Trophoblast cell (in vitro differentiated cells and primary cell): ENCODE results near the gene RFC2.

Experiments used
- DNase-seq, 2 donors: peaks; one replicate each; pipeline ENCODE4 v3.0.0-alpha.2; 2016
- H2AFZ ChIP-seq: 2 replicates; pipeline ENCODE4 v1.6.1; 2013; ENCODE audit warnings: low read length, moderate library complexity, mild to moderate bottlenecking; ENCODE audit not compliant: insufficient read depth, poor library complexity
- H2AK5ac ChIP-seq: 2 replicates; pipeline ENCODE4 v1.6.1; 2013; ENCODE audit warnings: mild to moderate bottlenecking, low read length
- H2BK120ac ChIP-seq: 2 replicates; pipeline ENCODE4 v1.6.1; 2013; ENCODE audit warnings: low read length, mild to moderate bottlenecking, moderate library complexity; ENCODE audit not compliant: insufficient read depth, poor library complexity
- H2BK12ac ChIP-seq: 2 replicates; pipeline ENCODE4 v1.6.1; 2013; ENCODE audit warnings: mild to moderate bottlenecking, low read length, moderate library complexity
- H2BK5ac ChIP-seq: 2 replicates; pipeline ENCODE4 v1.6.1; 2013; ENCODE audit warnings: low read length, low read depth, moderate library complexity, mild to moderate bottlenecking; ENCODE audit not compliant: poor library complexity
- H3K14ac ChIP-seq: 2 replicates; pipeline ENCODE4 v1.6.1; 2013; ENCODE audit warnings: mild to moderate bottlenecking, low read length
- H3K18ac ChIP-seq: 2 replicates; pipeline ENCODE4 v1.6.1; 2013; ENCODE audit warnings: mild to moderate bottlenecking, low read length
- H3K23ac ChIP-seq: 2 replicates; pipeline ENCODE4 v1.6.1; 2013; ENCODE audit warnings: low read length
- H3K27ac ChIP-seq: 2 replicates; pipeline ENCODE4 v1.5.1; 2013; ENCODE audit warnings: low read depth, mild to moderate bottlenecking, inconsistent platforms, low read length, moderate library complexity
- H3K27me3 ChIP-seq: 2 replicates; pipeline ENCODE4 v1.6.1; 2013; ENCODE audit warnings: inconsistent platforms, mild to moderate bottlenecking, low read length, moderate library complexity; ENCODE audit not compliant: insufficient read depth
- H3K36me3 ChIP-seq, 2 experiments: 1 replicate in 1 of 2; 2 replicates in 1 of 2; pipeline ENCODE4 v1.6.1; 2013; ENCODE audit warnings: low read length in 2 of 2, mild to moderate bottlenecking in 2 of 2, moderate library complexity in 1 of 2; ENCODE audit not compliant: insufficient read depth in 2 of 2, control insufficient read depth in 1 of 2
- H3K4ac ChIP-seq: 2 replicates; pipeline ENCODE4 v1.6.1; 2013; ENCODE audit warnings: low read depth, mild to moderate bottlenecking, low read length, moderate library complexity
- H3K4me1 ChIP-seq, 2 experiments: 1 replicate in 1 of 2; 2 replicates in 1 of 2; pipeline ENCODE4 v1.6.1; 2013; ENCODE audit warnings: low read length in 2 of 2, mild to moderate bottlenecking in 2 of 2, moderate library complexity in 1 of 2; ENCODE audit not compliant: insufficient read depth in 2 of 2, control insufficient read depth in 1 of 2
- H3K4me2 ChIP-seq: 2 replicates; pipeline ENCODE4 v1.6.1; 2013; ENCODE audit warnings: inconsistent platforms, mild to moderate bottlenecking, low read length, moderate library complexity
- H3K4me3 ChIP-seq: 2 replicates; pipeline ENCODE4 v1.5.1; 2013; ENCODE audit warnings: mild to moderate bottlenecking, low read depth, low read length, inconsistent platforms
- H3K79me1 ChIP-seq: one replicate; pipeline ENCODE4 v1.6.1; 2013; ENCODE audit warnings: low read length
- H3K79me2 ChIP-seq: 2 replicates; pipeline ENCODE4 v1.6.1; 2013; ENCODE audit warnings: low read length, mild to moderate bottlenecking; ENCODE audit not compliant: control insufficient read depth, insufficient read depth, poor library complexity
- H3K9ac ChIP-seq: 2 replicates; pipeline ENCODE4 v1.6.1; 2013; ENCODE audit warnings: mild to moderate bottlenecking, low read length
- H3K9me3 ChIP-seq: 2 replicates; pipeline ENCODE4 v1.6.1; 2013; ENCODE audit warnings: low read depth, mild to moderate bottlenecking, control low read depth, inconsistent platforms, low read length; ENCODE audit not compliant: insufficient read depth
- H4K12ac ChIP-seq: 2 replicates; pipeline ENCODE4 v1.6.1; 2013; ENCODE audit warnings: low read depth, mild to moderate bottlenecking, low read length, moderate library complexity
- H4K8ac ChIP-seq: 2 replicates; pipeline ENCODE4 v1.6.1; 2013; ENCODE audit warnings: low read depth, mild to moderate bottlenecking, low read length, moderate library complexity
- H4K91ac ChIP-seq: one replicate; pipeline ENCODE4 v1.6.1; 2013; ENCODE audit warnings: low read depth, mild to moderate bottlenecking, low read length, moderate library complexity
- WGBS: extraction: QIAGEN DNeasy Blood & Tissue Kit; methylation state at CpG from one replicate; pipeline ENCODE4 v1.1.7; 2013; ENCODE audit warnings: missing lambda C conversion rate; ENCODE audit not compliant: insufficient read length, insufficient coverage; ENCODE audit errors: extremely low coverage; 5-methylcytosine and 5-hydroxymethylcytosine counted together

The RFC2 gene

DNA sequence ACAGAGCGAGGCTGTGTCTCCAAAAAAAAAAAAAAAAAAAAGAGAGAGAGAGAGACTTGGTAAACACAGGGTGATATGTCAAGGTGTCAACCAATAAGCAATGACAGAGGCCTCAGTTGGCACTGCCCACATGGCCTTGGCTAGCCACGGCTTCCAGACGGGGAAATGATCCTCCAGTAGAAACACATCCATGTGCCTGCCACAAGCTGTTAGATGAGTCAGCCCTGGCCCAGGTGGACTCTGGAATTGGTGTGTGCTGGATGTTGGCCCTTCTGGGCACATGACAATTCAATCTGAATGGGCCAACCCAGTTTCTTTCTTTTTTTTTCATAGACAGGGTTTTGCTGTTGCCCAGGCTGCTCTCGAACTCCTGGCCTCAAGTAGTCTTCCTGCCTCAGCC lies 13.7 kb downstream of the RFC2 start:
- Histone ChIP-seq H3K4me2 (no peak overlapping the region), H4K12ac (no peak overlapping the region), H3K27ac (no peak overlapping the region), H2BK120ac (no peak overlapping the region), H3K4me3 (no peak overlapping the region), H4K8ac (no peak overlapping the region), H3K14ac (no peak overlapping the region), H4K91ac (no peak overlapping the region), H3K4ac (no peak overlapping the region), H3K18ac (no peak overlapping the region), H3K23ac (no peak overlapping the region), H2AK5ac (no peak overlapping the region), H3K27me3 (no peaks in the 10 kb centered on the region), H2BK12ac (no peak overlapping the region), H3K4me1 (no peaks in the 10 kb centered on the region), H3K79me2 (no peaks in the 10 kb centered on the region), H2AFZ (no peak overlapping the region), H3K79me1 (no peaks in the 10 kb centered on the region), H3K9me3 (no peaks in the 10 kb centered on the region), H3K36me3 (peaks cover 63 to 70% of the 10 kb centered on the region in 2 experiments), H2BK5ac (no peak overlapping the region), H3K9ac (no peak overlapping the region)
- WGBS: no CpG with 5 or more reads among the region's 4 CpGs
- DNase-seq: no peak

GRCh38 chr7:74236284-74236683 lies 17.9 kb downstream of the RFC2 start:
- Histone ChIP-seq H4K12ac (no peak overlapping the region), H3K9ac (no peak overlapping the region)

DNA sequence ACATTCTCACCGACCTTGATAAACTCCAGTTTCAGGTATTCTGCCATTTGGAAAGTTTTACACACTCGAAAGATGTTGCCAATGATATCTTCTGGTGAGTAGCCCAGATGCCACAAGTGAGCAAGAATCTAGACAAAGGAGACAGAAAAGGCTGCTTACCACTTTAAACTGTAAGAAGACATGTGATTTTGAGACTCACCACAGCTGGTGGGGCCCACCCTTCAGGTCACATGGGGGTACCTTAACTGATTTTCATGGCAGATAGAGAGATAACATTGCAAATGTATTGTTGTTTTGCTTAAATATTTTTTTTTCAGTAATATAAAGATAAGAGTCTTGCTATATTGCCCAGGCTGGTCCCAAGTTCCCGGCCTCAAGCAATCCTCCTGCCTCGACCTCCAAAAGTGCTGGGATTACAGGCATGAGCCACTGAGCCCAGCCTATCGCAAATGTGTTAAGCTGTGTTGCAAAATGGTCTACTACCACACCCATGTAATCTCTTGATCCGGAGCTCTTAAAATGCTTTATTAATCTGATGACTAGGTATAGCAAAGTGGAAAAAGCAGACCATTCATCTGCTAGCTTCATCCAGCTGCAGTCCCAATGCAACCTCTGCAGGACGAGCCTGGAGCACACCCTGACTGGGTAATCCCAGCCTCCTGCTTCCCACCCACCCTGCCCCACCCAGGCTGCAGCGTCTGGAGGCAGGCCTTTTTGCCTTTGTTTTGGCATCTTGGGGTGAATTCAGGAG lies 18.5 kb downstream of the RFC2 start:
- Histone ChIP-seq H3K14ac (no peak overlapping the region), H3K9ac (no peak overlapping the region), H4K12ac (no peak overlapping the region), H4K8ac (no peak overlapping the region), H2BK120ac (no peak overlapping the region), H3K4me2 (no peak overlapping the region), H3K79me1 (no peaks in the 10 kb centered on the region), H3K27ac (no peak overlapping the region), H3K36me3 (peaks cover 64 to 71% of the 10 kb centered on the region in 2 experiments), H3K79me2 (no peaks in the 10 kb centered on the region), H2BK5ac (no peak overlapping the region), H3K4ac (no peak overlapping the region), H2AK5ac (no peak overlapping the region), H2AFZ (no peak overlapping the region), H3K4me1 (no peaks in the 10 kb centered on the region), H3K4me3 (no peak overlapping the region), H4K91ac (no peak overlapping the region), H3K9me3 (no peaks in the 10 kb centered on the region), H3K23ac (no peak overlapping the region), H2BK12ac (no peak overlapping the region), H3K27me3 (no peaks in the 10 kb centered on the region), H3K18ac (no peak overlapping the region)
- peak; percentile 7 to 75 for DNase-seq
- no CpG with 5 or more reads among the region's 8 CpGs for WGBS

More at GRCh38 chr7:74236284-74236683, 17.9 kb downstream of the RFC2 start:
- Histone ChIP-seq H3K79me1 (no peaks in the 10 kb centered on the region), H2BK120ac (no peak overlapping the region), H2AK5ac (no peak overlapping the region), H3K4me1 (no peaks in the 10 kb centered on the region), H3K4ac (no peak overlapping the region), H3K18ac (no peak overlapping the region), H2BK5ac (no peak overlapping the region), H4K91ac (no peak overlapping the region), H3K9me3 (no peaks in the 10 kb centered on the region), H3K4me3 (no peak overlapping the region), H3K27me3 (no peaks in the 10 kb centered on the region), H3K14ac (no peak overlapping the region), H3K23ac (no peak overlapping the region), H3K36me3 (peaks cover 61 to 70% of the 10 kb centered on the region in 2 experiments), H3K4me2 (no peak overlapping the region), H4K8ac (no peak overlapping the region), H2AFZ (no peak overlapping the region), H3K27ac (no peak overlapping the region), H3K79me2 (no peaks in the 10 kb centered on the region), H2BK12ac (no peak overlapping the region)
- no CpG with 5 or more reads among the region's 3 CpGs for WGBS
- DNase-seq: no peak

DNA sequence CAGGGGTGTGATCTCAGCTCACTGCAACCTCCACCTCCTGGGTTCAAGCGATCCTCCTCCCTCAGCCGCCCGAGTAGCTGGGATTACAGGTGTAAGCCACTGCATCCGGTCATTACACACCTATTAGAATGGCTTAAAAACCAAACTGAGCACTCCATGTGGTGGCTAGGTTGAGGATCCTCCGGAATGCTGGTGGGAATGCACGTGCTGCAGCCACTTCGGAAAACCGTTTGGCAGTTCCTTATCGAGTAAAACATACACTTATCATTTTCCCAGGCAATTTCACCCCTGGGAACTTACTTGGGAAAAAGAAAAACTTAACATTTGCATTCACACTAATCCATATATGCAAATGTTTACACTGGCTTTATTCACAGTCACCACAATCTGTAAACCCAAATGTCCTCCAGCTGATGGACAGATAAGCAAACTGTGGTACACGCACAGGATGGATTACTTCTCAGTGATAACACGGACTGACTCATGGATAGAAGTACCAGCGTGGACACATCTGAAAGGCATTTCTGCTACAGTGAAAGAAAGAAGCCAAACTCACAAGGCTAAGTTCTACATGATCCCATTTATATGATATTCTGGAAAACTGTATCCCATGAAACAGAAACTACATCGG lies 20.4 kb downstream of the RFC2 start:
- H3K4ac ChIP-seq: no peak overlapping the region
- H3K4me3 ChIP-seq: no peak overlapping the region
- H2AFZ ChIP-seq: no peak overlapping the region
- no peak overlapping the region for H3K18ac ChIP-seq
- no peaks in the 10 kb centered on the region for H3K9me3 ChIP-seq
- H2BK120ac ChIP-seq: no peak overlapping the region
- H4K12ac ChIP-seq: no peak overlapping the region
- H3K27ac ChIP-seq: no peak overlapping the region
- H3K27me3 ChIP-seq: no peaks in the 10 kb centered on the region
- no peaks in the 10 kb centered on the region for H3K4me1 ChIP-seq
- no peak overlapping the region for H3K14ac ChIP-seq
- no peak overlapping the region for H2BK12ac ChIP-seq
- H3K9ac ChIP-seq: no peak overlapping the region
- no peak overlapping the region for H3K23ac ChIP-seq
- H4K91ac ChIP-seq: no peak overlapping the region
- no peaks in the 10 kb centered on the region for H3K79me1 ChIP-seq
- peak; percentile 18 to 66 for DNase-seq
- H2BK5ac ChIP-seq: no peak overlapping the region
- no peaks in the 10 kb centered on the region for H3K79me2 ChIP-seq
- no CpG with 5 or more reads among the region's 13 CpGs for WGBS
- no peak overlapping the region for H4K8ac ChIP-seq
- peaks cover 59 to 72% of the 10 kb centered on the region in 2 experiments for H3K36me3 ChIP-seq
- H3K4me2 ChIP-seq: no peak overlapping the region
- H2AK5ac ChIP-seq: no peak overlapping the region
